GM19023 (cell line): Measurements from ENCODE around the gene SLC25A40.
"Not testable (repeated sequence)": the region's sequence is repeated elsewhere in the genome, so short reads cannot be mapped to it uniquely, and the experiment has no call there.

Experiments used
- ATAC-seq: cut with Tn5 transposase; IDR thresholded peaks from one replicate; pipeline ENCODE4 v1.9.1; 2021; ENCODE audit warnings: mild to moderate bottlenecking, moderate library complexity; ENCODE audit not compliant: unreplicated experiment

Gene SLC25A40

DNA sequence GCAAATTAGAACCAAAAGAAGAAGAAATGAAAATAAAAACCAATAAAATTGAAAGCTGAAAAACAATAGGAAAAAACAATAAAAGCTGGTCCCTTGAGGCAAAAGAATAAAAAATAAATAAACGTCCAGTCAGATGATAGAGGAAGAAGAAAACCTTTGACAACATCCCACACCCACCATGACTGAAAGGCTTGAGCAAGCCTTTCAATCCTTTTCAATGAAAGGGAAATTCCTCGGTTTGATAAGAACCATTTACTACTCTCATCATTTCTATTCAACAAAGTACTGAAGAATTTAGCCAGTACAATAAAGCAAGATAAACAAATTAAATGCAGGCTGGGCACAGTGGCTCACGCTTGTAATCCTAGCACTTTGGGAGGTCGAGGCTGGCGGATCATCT, 3.8 kb downstream of the SLC25A40 start:
- no peak for ATAC-seq

DNA sequence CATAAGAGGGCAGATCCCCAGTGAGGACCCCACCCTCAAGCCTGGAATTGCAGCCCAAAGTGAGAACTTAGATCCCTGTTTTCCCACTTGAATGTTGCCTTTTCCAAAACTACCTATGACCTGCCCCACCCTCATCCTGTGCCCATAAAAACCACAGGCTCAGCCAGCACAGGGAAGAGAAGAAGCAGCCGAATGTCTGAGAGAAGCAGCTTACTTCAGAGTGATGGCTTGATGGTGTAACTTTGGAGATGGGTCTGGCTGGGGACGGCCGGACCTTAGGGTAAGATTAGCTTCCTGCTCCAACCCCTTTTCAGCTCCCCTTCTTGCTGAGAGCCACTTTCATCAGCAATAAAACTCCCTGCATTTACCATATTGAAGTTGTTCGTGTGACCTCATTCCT, 5.7 kb downstream of the SLC25A40 start:
- no peak for ATAC-seq

DNA sequence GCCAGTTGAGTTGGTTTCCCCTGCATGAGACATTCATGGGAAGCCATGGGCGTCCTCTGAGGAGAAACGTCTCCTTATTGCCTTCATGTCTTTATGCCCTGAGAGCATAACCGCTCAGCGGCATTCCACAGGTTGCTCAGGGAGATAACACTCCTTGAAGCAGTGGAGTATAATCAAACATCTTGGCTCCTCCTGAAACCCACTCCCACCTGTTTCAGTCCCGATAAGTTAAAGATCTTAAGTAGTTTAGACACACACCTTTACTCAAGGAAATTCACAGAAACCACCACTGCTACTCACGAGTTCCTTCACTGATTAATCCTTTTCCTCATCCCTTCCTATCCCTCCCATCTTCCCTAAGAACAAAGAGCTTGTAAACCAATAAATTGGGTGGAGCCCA, 9.6 kb downstream of the SLC25A40 start:
- not testable (repeated sequence) for ATAC-seq

DNA sequence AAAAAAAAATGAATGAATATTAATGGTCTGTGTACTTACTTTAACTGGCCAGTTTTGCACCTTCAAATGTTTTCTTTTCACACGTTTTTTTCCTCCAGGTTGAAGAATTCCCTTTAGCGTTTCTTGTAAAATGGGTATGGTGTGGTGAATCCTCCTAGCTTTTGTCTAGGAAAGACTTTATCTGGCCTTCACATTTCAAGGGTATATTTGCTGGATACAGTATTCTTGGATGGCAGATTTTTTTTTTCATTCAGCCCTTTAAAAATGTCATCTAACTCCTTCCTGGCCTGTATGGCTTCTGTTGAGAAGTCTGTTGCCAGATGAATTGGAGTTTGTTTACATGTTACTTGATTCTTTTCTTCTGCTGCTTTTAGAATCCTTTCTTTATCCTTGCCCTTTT, 10.1 kb downstream of the SLC25A40 start:
- no peak for ATAC-seq

DNA sequence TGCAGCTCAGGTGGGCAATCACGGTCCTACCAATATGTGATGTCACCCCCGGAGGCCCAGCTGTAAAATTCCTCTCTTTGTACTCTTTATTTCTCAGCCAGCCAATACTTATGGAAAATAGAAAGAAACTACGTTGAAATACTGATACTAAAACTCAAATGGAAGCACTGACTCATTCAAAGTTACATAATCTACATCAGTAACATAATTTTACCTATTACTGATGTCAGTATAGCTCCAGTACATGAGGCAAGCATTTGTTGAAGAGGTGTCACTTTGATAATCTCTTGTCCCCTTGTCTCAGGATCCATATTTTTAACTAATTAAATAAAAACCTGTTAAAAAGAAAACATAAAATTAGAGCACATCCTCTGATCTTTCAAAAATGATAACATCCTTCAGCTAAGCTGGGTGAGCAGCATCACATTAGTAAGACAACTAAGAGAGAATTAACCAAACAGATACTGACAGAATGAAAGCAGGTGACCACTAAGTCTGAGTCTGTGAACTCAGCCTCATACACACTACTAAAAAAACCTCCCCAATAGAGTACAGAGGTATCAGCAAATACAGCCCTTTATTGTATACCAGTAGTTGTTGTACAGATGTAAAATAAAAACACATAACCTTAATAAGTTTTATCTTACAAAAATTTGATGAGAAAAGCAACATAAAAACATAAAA, 17.6 kb downstream of the SLC25A40 start:
- no peak for ATAC-seq

DNA sequence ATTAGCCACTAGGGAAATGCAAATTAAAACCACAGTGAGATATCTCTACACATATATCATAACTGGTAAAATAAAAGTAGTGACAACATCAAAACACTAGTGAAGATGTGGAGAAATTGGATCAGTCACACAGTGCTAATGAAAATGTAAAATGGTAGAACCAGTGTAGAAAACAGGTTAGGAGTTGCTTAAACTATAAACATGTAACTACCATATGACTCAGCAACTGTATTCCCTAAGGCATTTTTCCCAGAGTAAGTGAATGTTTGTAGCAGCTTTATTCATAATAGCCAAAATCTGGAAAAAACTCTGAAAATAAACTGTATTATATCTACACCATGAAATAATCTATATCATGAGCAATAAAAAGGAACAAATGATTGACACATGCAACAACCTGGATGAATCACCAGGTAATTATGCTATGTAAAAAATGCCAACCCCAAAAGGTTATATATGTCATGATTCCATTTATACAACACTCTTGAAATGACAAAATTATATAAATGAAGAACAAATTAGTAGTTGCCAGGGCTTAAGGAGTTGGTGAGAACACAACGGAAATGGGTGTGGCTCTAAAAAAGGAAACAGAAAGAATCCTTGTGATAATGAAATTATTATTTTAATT, 22.8 kb downstream of the SLC25A40 start:
- ATAC-seq: no peak

DNA sequence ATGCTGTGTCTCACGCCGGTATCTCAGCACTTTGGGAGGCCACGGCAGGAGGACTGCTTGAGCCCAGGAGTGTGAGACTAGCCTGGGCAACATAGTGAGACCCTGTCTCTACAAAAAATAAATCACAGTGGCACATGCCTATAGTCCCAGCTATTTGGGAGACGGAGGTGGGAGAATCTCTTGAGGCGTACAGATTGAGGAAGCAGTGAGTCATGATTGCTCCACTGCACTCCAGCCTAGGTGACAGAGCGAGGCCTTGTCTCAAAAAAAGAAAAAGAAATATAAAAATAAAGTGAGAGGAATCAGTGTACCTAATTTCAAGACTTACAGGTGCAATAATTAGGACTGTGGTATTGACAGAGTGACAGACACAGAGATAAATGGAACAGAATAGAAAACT, 23.9 kb downstream of the SLC25A40 start:
- no peak for ATAC-seq

DNA sequence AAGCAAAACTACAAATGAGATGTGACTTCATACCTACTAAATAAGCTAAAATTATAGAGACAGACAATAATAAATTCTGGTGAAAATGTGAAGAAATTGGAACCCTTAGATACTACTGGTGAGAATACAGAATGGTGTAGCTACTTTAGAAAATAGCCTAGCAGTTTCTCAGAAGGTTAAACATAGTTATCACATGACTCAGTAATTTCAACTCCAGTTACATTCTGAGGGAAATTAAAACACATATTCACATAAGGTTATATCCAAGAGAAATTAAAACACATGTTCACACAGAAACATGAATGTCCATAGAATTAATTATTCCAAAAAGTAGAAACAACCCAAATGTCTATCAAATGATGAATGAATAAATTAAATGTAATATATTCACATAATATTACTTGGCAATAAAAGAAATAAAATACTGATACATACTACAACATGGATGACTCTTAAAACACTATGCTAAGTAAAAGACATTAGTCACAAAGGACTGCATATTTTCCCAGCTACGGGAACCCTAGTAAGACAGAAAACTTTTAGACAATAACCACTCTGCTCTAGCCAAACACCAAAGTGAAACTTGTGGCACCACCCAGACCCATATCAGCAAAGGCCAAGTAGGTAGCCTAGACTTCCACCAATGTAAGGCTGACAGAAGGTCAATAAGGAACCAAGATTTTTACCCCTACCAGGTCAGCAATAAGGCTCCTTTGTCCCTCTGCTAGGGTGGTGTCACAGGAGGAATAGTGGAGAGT, 25.1 kb downstream of the SLC25A40 start:
- no peak for ATAC-seq

DNA sequence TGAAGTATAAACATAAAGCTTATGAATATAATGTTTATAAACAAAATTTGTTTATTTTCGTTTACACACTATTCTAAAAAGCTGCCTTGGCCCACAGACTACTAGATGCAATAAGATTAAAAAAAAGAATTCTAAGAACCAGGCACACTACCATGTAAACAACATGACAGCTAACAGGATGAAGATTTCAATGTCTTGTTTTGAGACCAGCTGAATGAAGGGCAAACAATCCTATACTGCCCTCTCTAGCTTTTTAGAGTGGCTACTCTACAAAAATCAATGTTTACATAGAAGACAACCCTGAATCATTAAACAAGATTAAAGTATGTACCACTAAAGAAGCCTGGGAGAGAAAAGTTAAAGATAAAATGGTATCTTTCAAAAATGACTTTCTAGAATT, 38.6 kb downstream of the SLC25A40 start:
- no peak for ATAC-seq

DNA sequence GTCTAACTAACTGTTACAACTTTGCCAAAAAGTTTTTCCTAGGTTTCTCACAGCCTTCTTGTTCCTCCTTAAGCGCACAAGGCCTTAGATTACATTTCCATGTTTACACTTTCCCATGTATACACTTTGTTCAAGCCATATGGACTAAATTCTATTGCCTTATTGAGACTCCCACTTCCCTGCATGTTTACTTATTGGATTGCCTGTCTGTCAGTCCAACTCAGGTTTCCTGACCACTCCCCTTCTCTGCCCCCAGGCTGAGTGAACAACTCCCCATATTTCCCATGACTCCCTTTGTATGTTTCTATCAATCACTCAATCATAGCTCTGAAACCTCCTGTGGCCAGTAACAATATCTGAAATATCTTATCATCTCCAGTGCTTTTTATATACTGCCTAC, 43.0 kb downstream of the SLC25A40 start:
- no peak for ATAC-seq

DNA sequence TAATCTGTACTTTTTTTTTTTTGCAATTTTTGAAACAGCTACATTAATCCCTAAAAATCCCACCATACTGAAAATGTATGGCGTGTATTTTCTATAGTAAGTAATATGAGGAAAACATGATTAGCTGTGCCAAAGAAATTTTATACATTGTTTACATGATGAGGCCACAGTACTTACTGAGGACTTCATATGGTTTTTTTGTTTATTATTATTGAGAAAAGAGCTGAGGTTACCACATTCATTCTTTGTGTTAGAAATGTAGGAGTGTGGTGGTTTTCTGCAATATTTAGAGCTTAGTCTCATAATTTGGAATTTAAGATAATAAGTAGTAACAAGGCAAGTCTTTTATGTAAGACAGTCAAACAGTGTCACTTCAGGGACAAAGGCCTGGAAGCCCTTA, 45.1 kb downstream of the SLC25A40 start:
- no peak for ATAC-seq

DNA sequence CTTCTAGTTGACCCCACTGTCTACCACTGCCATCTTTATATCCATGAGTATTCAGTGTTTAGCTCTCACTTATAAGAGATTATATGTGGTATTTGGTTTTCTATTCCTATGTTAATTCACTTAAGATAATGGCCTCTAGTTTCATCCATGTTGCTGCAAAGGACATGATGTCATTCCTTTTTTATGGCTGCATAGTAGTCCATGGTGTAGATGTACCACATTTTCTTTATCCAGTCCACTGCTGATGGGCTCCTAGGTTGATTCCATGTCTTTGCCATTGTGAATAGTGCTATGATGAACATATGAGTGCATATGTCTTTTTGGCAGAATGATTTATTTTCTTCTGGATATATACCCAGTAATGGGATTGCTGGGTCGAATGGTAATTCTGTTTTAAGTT, 47.8 kb downstream of the SLC25A40 start:
- ATAC-seq: not testable (repeated sequence)

DNA sequence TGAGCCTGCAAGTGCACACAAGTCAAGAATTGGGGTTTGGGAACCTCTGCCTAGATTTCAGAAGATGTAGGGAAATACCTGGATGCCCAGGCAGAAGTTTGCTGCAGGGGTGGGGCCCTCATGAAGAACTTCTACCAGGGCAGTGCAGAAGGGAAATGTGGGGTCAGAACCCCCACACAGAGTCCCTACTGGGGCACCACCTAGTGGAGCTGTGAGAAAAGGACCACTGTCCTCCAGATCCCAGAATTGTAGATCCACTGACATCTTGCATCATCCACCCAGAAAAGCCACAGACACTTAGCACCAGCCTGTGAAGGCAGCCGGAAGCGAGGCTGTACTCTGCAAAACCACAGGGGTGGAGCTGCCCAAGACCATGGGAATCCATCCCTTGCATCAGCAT, 50.8 kb downstream of the SLC25A40 start:
- ATAC-seq: not testable (repeated sequence)

DNA sequence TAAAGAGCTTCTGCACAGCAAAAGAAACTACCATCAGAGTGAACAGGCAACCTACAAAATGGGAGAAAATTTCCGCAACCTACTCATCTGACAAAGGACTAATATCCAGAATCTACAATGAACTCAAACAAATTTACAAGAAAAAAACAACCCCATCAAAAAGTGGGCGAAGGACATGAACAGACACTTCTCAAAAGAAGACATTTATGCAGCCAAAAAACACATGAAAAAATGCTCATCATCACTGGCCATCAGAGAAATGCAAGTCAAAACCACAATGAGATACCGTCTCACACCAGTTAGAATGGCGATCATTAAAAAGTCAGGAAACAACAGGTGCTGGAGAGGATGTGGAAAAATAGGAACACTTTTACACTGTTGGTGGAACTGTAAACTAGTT, 54.1 kb downstream of the SLC25A40 start:
- not testable (repeated sequence) for ATAC-seq

DNA sequence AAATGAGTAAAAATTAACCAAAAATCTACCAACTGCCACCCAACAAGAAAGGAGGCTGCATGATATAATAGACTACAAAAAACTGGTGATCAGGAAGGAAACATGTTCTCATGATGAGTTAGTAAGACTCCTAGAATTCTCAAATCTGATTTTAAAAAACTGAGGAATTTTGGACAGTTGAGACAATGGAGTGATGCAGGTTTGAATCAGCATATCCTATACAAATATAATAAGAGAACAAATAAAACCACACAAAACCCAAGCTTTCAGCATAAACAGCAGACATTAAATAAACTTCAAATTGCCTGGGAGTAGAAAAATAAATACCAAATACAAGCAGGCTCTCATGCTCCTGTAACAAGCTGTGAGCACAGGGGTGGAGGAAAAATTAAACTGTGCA, 57.8 kb downstream of the SLC25A40 start:
- ATAC-seq: no peak

DNA sequence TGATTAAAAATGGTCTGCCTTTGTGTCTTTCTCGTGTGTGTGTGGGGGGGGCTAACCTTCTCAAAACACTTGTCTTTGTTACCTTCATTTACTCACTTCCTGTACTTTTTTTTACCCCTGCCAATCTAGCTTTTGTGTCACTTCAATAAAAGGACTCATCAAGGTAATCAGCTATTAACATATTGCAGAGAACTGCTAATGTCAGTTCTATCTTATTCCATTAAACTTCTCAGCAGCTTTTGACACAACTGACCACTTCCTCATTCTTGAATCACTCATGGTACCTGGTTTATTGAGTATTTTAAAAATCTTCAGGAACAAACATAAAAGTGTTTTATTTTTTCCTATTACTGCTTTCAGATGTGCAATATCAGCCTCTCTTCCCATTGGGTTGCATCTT, 59.8 kb downstream of the SLC25A40 start:
- no peak for ATAC-seq

DNA sequence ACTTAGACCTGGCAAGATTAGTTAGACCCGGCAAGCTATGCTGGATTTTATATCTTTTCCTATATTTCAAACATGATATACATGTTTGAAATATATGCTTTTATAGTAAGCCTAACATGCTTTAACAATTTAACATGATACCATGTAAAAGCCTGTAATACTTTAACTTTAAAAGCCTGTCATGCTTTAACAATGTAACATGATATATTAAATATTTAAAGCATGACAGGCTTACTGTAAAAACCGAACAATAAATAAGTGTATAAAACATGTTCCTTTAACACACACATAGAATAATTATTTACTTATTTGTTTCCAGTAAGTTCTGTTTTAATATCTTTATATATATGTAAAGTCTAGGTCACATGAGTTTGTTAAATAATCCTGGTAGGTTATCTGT, 65.4 kb downstream of the SLC25A40 start:
- ATAC-seq: no peak

DNA sequence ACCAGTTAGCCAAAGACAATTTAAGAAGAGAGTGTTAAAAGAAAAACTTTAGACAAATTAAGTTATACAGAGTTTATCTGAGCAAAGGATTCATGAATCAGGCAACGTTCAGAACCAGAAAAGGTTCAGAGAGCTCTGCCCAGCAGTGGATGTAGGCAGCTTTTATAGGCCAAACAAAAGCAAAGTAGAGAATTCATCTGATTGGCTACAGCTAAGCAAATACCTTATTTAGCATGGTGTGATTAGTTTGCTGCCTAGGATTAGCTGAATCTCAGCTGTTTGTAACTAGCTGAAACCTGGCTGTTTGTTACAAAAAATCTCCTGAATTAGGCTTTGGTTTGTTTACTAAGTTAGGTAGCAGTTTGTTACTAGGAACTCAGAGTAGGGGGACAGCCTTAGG, 66.0 kb downstream of the SLC25A40 start:
- no peak for ATAC-seq

DNA sequence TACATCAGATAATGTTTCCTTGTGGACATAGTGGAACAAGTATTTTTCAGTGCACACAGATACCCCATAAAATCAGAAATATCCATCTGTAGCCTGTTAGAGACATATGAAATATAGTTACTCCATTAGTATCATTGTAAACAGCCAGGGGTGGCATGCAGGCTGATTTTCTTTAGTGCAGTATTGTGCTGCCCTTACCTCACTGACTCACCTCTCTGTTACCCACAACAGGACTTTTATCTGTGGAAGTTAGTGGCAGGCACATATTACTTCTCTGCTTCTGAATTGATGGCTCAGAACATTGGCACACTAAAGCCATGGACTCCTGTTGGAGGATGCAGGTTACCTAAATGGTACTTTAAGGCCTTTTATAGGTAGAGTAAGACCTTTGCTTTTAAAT, 70.0 kb downstream of the SLC25A40 start:
- no peak for ATAC-seq

DNA sequence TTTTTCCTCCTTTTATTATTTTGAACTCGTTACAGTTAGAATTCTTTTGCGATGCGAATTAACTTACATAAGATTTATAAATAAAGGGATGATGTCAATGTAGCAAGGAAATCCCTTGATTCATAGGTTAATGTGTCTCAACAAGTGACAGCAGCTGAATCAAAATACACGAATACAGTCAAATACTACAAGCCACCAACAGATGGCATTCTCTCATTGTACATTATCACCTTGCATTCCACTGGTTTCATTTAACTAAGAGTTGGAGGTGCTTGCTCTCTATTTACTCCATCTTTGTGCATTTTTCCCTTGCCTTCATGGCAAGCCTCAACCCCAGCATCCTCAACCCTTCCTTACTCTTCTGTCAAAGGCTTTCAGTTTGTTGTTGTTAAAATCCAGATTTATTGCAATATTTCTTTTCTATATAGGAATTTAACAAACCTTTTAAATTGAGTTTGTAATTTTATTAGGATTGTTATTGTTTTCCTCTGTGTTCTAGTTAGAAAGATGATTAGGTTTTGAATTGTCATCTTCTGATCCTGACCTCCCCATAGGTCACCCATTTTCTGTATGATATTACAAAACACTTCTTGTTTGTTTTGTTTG, 78.3 kb downstream of the SLC25A40 start:
- no peak for ATAC-seq

DNA sequence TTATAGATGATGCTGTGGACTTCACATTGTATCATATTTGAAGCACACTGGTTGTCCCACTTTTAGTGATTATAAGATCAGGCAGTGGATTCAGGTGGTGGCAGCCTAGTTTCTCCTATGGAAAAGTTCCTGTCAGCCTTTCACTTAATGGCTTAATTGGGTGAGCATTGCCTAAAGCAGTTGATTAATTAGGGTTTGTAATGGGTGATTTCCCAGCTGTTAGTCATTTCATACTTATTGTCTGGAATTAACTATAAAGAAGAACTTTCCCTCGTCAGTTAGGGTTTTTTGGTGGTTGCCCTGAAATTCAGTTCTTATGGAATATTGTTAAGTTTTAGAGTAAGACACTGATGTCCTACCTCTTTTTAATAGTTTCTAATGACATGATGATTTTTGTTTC, 78.8 kb downstream of the SLC25A40 start:
- ATAC-seq: no peak
